ENCODE measurements around the gene CELA3A.
"Not testable (repeated sequence)": the region's sequence is repeated elsewhere in the genome, so short reads cannot be mapped to it uniquely, and the experiment has no call there.

DNA sequence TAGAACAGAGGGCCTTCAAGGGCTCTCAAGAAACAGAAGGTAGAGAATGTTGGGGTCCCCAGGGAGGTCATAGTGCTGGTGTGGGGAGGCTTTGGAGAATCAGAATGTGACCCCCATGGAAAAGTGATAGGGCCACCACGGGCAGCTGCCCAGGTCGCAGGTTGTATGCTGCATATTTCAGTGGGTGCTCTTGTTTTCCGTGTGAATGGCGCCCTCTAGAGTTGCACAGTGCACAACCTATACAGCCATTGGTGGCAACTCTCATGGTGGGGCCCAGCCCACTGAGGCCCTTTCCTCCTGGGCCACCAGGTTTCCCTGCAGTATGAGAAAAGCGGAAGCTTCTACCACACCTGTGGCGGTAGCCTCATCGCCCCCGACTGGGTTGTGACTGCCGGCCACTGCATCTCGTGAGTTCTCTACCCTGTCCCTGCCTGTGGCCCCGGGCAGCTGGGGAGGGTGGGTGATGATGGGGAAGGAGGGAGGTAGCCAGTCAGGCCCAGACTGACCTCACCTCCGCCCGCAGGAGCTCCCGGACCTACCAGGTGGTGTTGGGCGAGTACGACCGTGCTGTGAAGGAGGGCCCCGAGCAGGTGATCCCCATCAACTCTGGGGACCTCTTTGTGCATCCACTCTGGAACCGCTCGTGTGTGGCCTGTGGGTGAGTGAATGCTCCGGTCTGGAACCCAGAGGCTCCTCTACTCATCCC, 20.8 kb upstream of the CELA3A start:
- TF ChIP-seq ZBTB3 (CRISPR knock-in tag; IDR thresholded peaks at IDR 0.05; ENCODE audit: borderline replicate concordance, low read depth); POLR2A (IDR thresholded peaks at IDR 0.05; ENCODE audit: insufficient read depth in 1 of 2, low read depth in 2 of 2, low read length in 2 of 2); ELF1 (CRISPR knock-in tag; IDR thresholded peaks at IDR 0.05); ZNF24 (IDR thresholded peaks at IDR 0.05); SIX1 (CRISPR knock-in tag; IDR thresholded peaks at IDR 0.05; ENCODE audit: borderline replicate concordance): not testable (repeated sequence)
- TF ChIP-seq, protein P1, sequence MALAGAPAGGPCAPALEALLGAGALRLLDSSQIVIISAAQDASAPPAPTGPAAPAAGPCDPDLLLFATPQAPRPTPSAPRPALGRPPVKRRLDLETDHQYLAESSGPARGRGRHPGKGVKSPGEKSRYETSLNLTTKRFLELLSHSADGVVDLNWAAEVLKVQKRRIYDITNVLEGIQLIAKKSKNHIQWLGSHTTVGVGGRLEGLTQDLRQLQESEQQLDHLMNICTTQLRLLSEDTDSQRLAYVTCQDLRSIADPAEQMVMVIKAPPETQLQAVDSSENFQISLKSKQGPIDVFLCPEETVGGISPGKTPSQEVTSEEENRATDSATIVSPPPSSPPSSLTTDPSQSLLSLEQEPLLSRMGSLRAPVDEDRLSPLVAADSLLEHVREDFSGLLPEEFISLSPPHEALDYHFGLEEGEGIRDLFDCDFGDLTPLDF (CRISPR knock-in tag; IDR thresholded peaks at IDR 0.05) = not testable (repeated sequence)
